GM20000 (cell line): Measurements from ENCODE around the gene SLC11A1.

ENCODE experiments used
- DNase-seq: peaks from one replicate; pipeline ENCODE4 v3.0.0; 2012; ENCODE audit warnings: low spot score
- TF ChIP-seq, protein P1 (sequence below): IDR thresholded peaks from 2 replicates; pipeline ENCODE4 v1.5.1; 2012; ENCODE audit warnings: mild to moderate bottlenecking, control low read depth; ENCODE audit errors: extremely low read depth, missing control alignments

The SLC11A1 gene

GRCh38 chr2:218343591-218343990 lies 38.5 kb upstream of the SLC11A1 start:
- no peak for DNase-seq
- TF ChIP-seq, protein P1, sequence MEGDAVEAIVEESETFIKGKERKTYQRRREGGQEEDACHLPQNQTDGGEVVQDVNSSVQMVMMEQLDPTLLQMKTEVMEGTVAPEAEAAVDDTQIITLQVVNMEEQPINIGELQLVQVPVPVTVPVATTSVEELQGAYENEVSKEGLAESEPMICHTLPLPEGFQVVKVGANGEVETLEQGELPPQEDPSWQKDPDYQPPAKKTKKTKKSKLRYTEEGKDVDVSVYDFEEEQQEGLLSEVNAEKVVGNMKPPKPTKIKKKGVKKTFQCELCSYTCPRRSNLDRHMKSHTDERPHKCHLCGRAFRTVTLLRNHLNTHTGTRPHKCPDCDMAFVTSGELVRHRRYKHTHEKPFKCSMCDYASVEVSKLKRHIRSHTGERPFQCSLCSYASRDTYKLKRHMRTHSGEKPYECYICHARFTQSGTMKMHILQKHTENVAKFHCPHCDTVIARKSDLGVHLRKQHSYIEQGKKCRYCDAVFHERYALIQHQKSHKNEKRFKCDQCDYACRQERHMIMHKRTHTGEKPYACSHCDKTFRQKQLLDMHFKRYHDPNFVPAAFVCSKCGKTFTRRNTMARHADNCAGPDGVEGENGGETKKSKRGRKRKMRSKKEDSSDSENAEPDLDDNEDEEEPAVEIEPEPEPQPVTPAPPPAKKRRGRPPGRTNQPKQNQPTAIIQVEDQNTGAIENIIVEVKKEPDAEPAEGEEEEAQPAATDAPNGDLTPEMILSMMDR = no peak

DNA sequence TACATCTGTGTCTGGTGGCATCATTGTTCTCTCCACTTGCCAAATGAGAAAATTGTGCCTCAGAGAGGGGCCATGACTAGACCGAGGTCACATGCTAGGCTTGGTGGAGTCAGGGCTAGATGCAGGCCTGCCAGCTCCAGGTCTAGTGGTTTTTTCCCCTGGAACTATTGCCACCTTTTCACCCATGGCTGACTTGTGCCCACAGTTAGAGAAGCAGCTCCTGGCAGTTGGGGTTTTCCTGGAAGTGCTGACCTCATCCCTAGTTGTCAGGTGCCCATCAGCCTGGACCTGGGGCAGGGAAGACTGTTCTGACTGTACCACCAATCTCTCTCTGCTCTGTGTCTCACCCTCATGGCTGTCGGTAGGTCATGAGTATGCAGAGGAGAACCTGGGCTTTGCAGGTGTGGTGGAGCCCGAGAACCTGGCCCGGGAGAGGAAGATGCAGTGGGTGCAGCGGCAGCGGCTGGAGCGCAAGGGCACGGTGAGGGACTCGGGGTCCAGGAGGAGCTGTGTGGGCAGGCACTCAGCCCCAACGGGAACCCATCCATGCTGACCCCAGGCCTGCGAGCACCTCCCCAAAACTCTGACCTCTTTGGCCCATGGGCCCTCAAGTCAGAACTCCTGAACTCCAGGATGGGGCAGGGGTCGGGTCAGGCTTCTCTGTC lies 37.9 kb upstream of the SLC11A1 start:
- DNase-seq = no peak
- TF ChIP-seq, protein P1 = no peak

DNA sequence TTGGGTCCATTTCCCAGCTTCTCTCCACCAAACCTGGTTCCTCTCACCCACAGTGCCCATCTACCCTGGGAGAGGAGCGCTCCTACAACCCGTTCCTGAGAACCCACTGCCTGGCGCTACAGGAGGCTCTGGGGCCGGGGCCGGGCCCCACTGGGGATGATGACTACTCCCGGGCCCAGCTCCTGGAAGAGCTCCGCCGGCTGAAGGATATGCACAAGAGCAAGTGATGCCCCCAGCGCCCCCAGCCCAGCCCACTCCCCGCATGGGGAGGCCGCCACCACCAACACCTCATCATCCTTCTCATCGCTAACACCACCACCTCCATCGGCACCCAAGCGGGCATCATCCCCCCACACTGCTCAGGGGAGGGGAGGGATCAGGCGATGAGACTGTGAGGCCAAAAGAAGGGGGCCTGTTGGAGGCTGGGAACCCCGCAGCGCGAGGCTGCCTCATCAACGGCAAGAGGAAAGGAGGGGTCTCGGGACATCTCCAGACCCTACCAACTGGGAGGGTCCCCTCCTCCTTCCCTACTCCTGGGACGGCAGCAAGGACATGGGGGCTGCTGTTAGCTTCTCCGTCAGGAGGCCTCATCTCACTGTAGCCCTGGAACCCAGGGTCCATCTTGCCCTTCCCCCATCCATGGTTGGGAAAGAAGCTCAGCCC lies 37.2 kb upstream of the SLC11A1 start:
- no peak for DNase-seq
- TF ChIP-seq, protein P1 = no peak

- TF ChIP-seq, protein P1 = no peak
- no peak for DNase-seq
These were observed 36.4 kb upstream of the SLC11A1 start for GRCh38 chr2:218345491-218346236.

DNA sequence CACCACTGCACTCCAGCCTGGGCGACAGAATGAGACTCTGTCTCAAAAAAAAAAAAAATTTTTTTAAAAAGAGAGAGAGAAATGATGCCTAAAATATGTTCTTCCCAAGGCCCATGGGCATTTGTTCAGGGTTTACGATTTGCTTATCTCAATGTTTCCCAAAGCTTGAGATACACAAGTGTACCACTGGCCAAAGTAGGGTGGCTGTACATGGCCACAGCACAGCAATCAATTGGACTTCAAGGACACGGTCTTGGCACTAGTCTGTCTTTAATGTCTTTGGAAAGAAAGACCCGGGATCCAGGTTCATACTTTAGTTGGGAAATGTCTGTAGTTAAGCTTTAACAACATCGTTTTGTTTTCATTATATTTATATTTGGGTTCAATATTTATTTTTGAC lies 34.9 kb upstream of the SLC11A1 start:
- TF ChIP-seq, protein P1 = no peak
- no peak for DNase-seq

GRCh38 chr2:218354045-218354444 lies 28.0 kb upstream of the SLC11A1 start:
- no peak for DNase-seq
- TF ChIP-seq, protein P1 = no peak

DNA sequence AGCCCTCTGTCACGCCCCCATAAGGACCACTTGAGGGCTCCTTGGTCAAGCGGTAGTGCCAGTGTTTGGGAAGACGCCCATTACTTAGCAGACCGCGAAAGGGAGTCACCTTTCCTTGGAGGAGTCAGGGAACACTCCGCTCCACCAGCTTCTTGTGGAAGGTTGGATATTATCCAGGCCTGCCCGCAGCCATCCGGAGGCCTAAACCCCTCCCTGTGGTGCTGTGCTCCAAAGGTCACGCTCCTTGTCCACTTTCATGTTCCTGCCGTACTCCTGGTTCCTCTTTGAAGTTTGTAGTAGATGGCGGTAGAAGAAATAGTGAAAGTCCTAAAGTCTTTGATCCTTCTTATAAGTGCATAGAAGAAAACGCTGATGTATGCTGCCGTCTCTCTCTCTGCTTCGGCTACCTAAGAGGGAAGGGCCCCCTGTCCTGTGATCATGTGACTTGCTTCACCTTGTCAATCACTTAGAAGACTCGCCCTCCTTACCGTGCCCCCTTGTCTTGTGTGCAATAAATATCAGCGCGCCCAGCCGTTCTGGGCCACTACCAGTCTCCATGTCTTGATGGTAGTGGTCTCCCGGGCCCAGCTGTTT lies 27.1 kb upstream of the SLC11A1 start:
- TF ChIP-seq, protein P1 = no peak
- no peak for DNase-seq
